Right ventricle myocardium inferior (tissue), 1 donor: ENCODE results near the gene WDR45B. TPM values are rescaled to one million over a fixed set of nuclear protein-coding genes. Genes with fewer than 3 reads are reported as not detected.

Experiments
- ATAC-seq: fragments of 200-7000 bp; cut with Tn5 transposase; one replicate; pipeline ENCODE4 v1.9.1; 2020; ENCODE audit warnings: mild to moderate bottlenecking, moderate library complexity
- DNase-seq: peaks from one replicate; pipeline ENCODE4 v3.0.0; 2021; ENCODE audit errors: missing footprints
- intact Hi-C: fragments of 100-400 bp; cut with DNase I; formaldehyde crosslinking; loops from one replicate; pipeline ENCODE4 v1.11.0; 2022
- total RNA-seq: library from RNA; stranded (reverse); fragmentation: NEBNext Ultra II Directional; extraction: Animal tissue kit (Norgen Biotek cat#: 25700); gene quantifications from one replicate; pipeline ENCODE4 v1.2.1, GENCODE V29; 2021
- donor health status: DM: no; HTN: yes; CAD: no; lungs with severe emphysema.

WDR45B gene
- total RNA-seq, 1 donor from 2014 or later = 38.0 TPM

- ATAC-seq (no peak), DNase-seq (no peak)
- intact Hi-C loops = no loop called here
Observed at GRCh38 chr17:82642022-82642421, 6.2 kb downstream of the WDR45B start.

- no peak for ATAC-seq
- DNase-seq = no peak
- intact Hi-C loops = no loop called here
Observed at GRCh38 chr17:82640036-82640435, 8.2 kb downstream of the WDR45B start.

- ATAC-seq = no peak
- intact Hi-C loops = no loop called here
- no peak for DNase-seq
Observed at GRCh38 chr17:82639628-82640027, 8.6 kb downstream of the WDR45B start.

GRCh38 chr17:82638183-82638773 is 10.0 kb downstream of the WDR45B start:
- intact Hi-C loops = no loop called here
- ATAC-seq = no peak

DNA sequence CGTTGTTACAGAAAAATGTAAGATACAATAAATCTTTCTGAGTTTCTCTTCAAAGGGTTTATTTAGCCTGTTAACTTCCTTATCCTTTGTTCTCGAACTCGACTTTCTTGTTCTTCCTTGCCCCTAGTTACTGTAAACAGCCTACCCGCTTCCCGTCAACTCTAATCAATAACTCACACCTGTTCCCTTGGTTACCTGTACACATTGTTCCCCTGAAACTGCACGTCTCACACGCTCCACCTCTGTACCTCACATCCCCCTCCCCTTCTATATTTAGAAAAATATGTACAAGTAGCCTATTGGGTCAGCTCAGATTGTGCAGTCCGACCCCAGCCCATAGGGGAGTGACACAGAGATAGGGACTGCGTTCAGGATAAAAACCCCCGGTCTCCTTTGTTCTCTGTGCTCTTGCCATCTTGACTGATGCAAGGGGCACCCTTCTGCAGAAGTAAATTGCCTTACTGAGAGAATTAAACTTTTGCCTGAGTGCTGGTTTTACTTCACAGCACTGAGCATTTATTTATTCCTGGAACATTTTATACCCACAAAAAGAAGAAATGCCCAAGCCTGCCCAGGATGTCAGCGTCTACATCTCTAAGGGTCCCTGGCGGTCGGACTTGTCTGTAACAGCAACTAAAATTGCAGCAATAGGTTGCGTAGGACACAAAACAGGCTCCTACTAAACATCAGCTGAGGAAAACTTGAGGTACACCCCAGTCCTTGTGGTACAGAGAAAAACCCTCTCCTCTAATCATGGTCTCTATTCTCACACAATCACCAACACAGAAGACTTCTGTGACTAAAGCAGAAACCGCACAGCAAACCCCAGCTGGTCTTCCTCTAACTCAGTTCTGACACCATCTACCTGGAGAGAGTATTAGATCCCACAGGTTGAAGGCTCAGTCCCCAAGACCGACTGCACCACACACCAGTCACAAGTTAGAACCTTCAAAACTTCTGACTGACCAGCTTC is 11.3 kb downstream of the WDR45B start:
- ATAC-seq (no peak), DNase-seq (no peak)
- intact Hi-C loops = no loop called here

More at GRCh38 chr17:82638183-82638773, 10.0 kb downstream of the WDR45B start:
- no peak for DNase-seq

GRCh38 chr17:82633343-82633742 is 14.9 kb downstream of the WDR45B start:
- no peak for DNase-seq
- ATAC-seq = no peak
- intact Hi-C loops = no loop called here

- ATAC-seq (no peak), DNase-seq (no peak)
- intact Hi-C loops = no loop called here
Observed at GRCh38 chr17:82632451-82632850, 15.8 kb downstream of the WDR45B start.

DNA sequence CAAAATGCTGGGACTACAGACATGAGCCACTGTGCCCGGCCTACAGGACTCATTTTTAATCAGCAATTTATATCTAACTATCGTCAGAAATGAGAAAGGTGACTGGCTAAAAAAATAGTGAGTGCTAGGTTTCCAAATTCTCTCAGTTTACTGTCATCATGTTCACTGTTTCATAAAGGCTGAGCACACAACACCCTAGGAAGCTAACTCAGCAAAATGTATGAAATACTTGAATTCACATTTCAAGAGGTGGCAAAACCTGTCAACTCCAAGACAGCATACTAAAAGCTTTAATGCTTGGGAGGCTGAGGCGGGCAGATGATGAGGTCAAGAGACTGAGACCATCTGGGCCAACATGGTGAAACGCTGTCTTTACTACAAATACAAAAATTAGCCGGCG is 16.7 kb downstream of the WDR45B start:
- ATAC-seq (no peak), DNase-seq (no peak)
- intact Hi-C loops = no loop called here

DNA sequence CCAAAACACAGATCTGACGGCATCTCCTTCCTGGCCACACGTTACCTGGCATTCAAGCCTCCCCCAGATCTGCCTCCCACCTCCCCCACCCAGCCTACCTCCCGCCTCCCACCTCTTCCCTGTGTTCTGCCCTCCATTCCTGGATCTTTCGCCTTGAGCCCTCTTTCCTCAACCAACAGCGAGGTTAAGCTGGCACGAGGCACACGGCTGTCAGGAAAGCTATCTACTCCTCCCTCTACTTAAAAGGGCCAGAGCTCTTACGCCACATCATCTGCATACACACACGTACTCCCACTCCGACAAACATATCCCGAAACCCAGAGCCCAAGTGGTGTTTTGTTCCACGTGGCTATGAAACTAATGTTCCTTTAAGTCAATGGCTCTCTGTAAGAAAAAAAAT is 18.0 kb downstream of the WDR45B start:
- ATAC-seq (no peak), DNase-seq (no peak)
- intact Hi-C loops = no loop called here

- DNase-seq = no peak
- no peak for ATAC-seq
- intact Hi-C loops = no loop called here
Observed at GRCh38 chr17:82629748-82630147, 18.5 kb downstream of the WDR45B start.

DNA sequence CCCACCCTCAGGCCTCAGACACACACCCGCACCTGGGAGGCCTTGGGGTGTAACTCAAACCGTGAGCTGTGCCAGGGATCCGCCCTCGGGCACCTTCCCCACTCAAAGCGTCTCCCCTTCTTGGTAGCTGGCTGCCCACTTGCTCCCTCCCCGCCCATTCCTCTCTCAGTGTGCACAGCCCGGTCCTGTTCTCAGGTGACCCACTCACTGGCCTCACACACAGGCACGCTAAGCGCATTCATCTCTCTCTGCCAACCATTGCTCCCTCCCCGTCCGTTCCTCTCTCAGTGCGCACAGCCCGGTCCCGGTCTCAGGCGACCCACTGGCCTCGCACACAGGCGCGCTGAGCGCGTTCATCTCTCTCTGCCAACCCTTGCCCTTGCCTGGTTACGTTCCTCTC is 20.8 kb downstream of the WDR45B start:
- DNase-seq = no peak
- intact Hi-C loops = no loop called here
- no peak for ATAC-seq

DNA sequence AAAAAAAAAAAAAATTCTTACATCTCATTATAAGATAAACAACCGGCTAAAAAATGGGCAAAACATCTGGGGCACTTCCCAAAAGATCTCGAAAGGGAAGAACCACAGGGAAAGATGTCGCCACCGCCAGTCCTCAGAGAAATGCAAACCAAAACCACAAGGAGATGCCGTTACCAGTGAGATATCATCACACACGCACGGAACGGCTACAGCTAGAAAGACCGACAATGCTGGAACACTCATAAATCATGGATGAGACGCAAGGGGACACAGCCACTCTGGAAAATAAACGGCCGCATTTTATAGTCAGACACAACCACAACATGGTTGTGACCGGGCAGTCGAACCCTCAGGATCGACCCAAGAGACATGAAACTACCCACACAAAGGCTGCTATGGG is 24.5 kb downstream of the WDR45B start:
- ATAC-seq = no peak
- intact Hi-C loops = no loop called here
- DNase-seq = no peak

GRCh38 chr17:82619641-82620040 is 28.6 kb downstream of the WDR45B start:
- DNase-seq (no peak), ATAC-seq (no peak)
- intact Hi-C loops = no loop called here

- DNase-seq (no peak), ATAC-seq (no peak)
- intact Hi-C loops = no loop called here
Observed at GRCh38 chr17:82619211-82619610, 29.0 kb downstream of the WDR45B start.

- intact Hi-C loops = no loop called here
- DNase-seq (no peak), ATAC-seq (no peak)
Observed at GRCh38 chr17:82616021-82616711, 32.1 kb downstream of the WDR45B start.

- no peak for DNase-seq
- intact Hi-C loops = no loop called here
- ATAC-seq = no peak
Observed at GRCh38 chr17:82615084-82616020, 32.9 kb downstream of the WDR45B start.

GRCh38 chr17:82614095-82614631 is 34.1 kb downstream of the WDR45B start:
- no peak for ATAC-seq
- intact Hi-C loops = no loop called here
- no peak for DNase-seq

DNA sequence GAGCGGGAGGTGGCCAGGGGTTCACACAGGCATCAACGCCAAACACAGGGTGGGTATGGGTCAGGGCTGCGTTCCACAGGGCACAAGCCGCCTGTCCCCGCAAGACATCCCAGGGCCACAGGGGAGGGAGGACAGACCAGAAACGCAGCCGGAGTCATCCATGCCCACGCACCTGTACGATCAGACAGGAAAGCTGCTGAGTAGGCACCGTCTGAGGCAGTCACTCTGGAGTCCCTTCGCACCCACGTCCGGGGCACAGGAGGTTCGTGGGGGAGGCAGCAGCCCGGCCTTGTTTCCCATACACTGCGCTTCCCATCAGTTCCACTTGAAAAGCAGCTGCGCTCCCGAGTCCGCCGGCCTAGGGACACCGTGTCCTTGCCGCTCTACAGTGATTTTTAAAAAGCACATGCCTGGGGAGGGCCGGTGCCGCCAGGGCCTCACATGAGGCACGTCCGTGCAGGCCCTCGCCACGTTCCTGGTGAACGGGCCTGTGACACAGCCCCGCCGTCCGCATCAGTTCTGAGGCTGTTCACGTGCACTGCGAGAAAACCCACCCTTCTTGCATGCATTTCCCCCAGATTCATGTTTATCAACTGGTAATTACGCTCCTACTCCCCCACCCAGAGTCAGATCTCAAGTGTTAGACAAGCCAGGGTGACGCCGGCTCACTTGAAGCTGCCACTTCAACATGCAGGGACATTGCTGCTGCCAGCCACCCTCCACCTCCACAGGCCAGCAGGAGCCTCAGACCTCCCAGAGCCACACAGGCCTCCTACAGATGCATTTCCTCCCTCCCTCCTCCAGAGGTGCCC is 34.8 kb downstream of the WDR45B start:
- intact Hi-C loops = no loop called here
- peak; percentile 66 for ATAC-seq
- no peak for DNase-seq
